Activated CD4-positive, alpha-beta T cell treated with anti-CD3 and anti-CD28 coated beads for 48 hours (primary cell): ENCODE results near the gene CAMKK1.
"Not testable (repeated sequence)": the region's sequence is repeated elsewhere in the genome, so short reads cannot be mapped to it uniquely, and the experiment has no call there.

ENCODE experiments used
- DNase-seq: peaks from one replicate; pipeline ENCODE4 v3.0.0-alpha.2; 2020

Gene CAMKK1

GRCh38 chr17:3875317-3875716 lies 17.5 kb downstream of the CAMKK1 start:
- DNase-seq: no peak

- DNase-seq: no peak
Measured at GRCh38 chr17:3873862-3874261, 19.0 kb downstream of the CAMKK1 start.

GRCh38 chr17:3870871-3871306 lies 22.0 kb downstream of the CAMKK1 start:
- no peak for DNase-seq

DNA sequence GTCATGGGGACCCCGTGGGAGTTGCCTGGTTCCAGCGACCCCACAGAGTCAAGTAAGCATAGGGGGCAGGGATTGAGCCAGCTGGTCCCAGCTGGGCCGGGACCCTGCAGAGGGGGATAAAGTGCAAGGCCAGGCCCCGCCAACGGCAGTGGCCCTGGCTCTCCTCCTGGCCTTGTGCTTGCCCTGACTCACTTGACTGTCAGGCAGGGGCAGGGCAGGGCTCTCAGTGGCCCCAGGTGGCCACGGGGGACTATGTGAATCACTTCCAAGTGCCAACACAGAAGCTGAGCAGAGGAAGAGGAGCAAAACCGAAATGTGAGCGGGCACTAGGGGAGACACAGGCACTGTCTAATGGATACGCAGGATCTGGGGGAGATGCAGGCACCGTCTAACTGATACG lies 25.2 kb downstream of the CAMKK1 start:
- DNase-seq: no peak

DNA sequence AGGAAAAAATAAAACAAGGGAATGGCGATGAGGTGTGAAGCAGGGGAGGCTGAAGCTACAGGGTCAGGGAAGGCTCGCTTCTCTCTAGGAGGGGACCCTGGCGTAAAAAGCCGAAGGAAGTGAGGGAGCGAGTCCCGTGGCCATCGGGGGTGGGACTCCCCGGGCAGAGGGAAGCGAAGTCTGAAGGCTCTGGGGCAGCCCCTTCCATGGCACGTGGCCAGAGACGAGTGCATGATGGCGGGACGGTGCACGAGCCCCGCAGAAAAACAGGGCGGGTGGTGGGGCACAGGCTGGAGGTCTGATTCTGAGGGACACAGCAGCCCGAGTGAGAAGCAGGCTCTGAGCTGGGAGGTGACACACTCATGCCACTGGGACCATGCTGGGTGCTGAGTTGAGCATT lies 25.7 kb downstream of the CAMKK1 start:
- no peak for DNase-seq

GRCh38 chr17:3866276-3866675 lies 26.6 kb downstream of the CAMKK1 start:
- no peak for DNase-seq

- DNase-seq: no peak
Measured at GRCh38 chr17:3865176-3865575, 27.7 kb downstream of the CAMKK1 start.

DNA sequence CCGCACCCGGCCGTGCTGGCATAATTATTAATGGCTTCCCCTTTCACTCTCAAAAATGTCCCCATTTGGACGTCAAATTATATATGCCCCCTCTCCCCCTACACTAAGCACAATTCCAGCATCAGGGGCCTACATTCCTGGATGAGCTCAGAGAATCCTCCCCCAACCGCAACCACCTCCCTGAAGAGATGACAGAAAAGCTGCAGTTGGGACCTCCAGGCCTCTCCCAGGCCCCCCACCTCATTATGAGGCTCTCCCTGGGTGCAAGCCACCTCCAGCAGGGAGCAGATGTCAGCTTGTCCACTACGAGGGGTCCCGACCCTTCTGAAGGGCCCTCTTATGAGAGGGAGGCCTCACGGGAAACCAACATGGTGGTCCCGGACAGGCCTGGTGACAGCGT lies 28.3 kb downstream of the CAMKK1 start:
- DNase-seq: no peak

DNA sequence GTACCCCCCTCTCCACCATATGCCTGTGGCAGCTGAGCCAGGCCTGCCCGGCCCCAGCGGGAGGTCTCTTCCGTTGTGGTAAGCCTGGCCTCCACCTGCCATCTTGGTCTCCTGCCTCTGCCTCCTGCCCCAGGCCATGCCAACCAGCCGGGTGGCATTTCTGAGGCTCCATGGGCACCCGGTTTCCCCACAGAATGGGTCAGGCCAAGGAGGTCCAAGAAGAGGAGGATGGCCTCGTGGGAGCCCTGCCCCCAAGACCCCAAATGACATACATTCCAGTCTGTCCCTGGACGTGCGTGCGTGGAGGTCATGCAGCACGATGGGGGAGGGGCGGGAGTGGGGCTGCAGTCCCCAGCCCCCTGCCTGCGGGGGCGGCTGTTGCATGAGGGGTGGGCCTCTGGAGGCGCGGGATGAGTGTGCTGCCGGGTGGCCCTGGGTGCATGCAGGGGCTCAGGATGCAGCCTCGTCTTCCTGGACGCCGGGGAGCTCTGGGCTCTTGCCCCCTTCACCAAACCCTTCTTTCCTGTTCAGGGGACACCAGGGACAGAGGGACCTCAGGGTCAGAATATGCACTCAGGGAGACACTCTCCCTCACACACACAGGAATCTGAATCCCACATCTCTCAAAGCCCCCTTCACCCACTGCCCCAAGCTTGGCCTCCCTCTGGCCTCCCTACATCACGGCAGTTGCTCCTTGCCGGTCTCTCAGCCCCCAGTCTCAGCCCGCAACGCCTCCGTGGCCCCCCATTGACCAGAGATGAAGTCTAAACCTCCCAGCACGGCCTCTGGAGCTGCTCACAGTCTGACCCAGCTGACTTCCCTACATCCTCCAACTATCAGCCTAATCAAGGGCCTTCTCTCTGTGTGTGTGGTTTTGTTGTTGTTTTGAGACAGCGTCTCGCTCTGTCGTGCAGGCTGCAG lies 30.8 kb downstream of the CAMKK1 start:
- no peak for DNase-seq

DNA sequence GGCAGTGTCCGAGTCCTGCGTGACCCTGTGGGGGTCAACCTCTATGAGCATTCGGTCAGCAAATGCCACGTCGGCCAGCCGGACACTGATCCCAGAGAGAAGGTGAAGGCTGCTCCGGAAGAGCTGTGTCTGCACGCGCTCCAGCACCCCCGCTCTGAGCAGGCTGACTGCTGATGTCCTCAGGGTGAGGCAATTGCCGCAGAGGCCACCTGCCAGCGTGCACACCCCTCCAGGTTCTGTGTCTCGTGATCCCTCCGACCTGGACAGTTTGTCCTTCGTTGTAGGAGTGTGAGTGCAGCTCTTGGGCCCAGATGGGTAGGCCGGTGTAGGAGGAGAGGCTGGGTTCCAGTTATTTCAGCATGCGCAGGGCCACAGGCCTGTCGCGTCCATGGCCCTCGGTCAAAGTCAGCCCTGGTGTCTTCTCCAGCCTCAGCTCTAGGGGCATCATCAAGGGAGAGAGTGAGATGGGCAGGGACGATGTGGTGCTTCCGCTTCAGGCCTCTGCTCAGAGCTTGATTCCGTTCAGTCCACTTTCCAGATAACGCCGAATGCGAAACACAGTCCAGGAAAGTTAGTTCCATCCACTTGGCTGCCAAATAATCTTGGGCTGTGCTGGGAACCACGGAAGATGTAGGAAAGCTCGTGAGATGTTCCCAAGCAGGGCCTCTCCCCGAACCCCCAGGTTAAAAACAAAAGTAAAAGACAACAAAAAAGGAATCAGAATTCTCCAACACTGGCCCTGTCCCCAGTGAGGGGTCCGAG lies 31.7 kb downstream of the CAMKK1 start:
- no peak for DNase-seq

DNA sequence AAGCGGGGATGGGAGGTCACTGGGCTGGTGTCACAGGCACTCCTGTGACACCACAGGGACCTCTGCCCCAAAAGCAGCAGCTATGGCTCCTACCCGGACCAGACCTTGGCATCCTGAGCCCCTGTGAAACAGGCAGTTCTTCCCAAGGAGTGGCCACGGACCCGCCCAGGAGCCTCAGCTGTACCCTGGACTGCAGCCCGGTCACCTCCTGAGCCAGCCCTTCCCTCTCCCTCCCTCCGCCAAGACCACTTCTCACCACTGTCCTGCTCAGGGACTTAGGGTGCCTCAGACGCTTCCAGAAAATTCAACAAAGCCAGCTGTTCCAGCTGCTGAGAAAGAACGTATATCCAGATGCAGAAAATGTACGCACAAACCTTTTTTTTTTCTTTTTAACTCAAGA lies 32.9 kb downstream of the CAMKK1 start:
- no peak for DNase-seq

GRCh38 chr17:3857261-3858105 lies 35.4 kb downstream of the CAMKK1 start:
- DNase-seq: no peak

- DNase-seq: not testable (repeated sequence)
Measured at GRCh38 chr17:3854204-3854603, 38.6 kb downstream of the CAMKK1 start.

- DNase-seq: no peak
Measured at GRCh38 chr17:3852561-3852960, 40.3 kb downstream of the CAMKK1 start.

GRCh38 chr17:3851461-3852100 lies 41.3 kb downstream of the CAMKK1 start:
- DNase-seq: no peak

- DNase-seq: no peak
Measured at GRCh38 chr17:3848229-3848835, 44.5 kb downstream of the CAMKK1 start.

DNA sequence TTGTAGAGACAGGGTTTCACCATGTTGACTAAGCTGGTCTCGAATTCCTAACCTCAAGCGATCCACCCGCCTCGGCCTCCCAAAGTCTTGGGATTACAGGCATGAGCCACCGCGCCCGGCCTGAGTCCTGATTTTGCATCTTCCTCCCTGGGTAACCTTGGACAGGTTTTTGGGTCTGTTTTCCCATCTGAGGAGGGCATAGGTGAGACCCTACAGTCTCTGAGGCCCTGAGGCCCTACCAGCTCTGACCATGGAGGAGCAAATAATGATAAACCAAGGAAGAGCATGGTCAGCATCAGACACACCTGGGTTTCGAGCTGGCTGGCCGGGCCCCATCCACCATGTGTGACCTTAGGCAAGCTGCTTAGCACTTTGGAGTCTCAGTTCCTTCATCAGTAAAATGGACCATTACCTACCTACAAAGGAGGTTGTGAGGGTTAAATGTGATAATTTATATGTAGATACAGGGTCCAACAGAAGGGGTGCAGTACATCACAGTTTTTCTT lies 45.6 kb downstream of the CAMKK1 start:
- no peak for DNase-seq

DNA sequence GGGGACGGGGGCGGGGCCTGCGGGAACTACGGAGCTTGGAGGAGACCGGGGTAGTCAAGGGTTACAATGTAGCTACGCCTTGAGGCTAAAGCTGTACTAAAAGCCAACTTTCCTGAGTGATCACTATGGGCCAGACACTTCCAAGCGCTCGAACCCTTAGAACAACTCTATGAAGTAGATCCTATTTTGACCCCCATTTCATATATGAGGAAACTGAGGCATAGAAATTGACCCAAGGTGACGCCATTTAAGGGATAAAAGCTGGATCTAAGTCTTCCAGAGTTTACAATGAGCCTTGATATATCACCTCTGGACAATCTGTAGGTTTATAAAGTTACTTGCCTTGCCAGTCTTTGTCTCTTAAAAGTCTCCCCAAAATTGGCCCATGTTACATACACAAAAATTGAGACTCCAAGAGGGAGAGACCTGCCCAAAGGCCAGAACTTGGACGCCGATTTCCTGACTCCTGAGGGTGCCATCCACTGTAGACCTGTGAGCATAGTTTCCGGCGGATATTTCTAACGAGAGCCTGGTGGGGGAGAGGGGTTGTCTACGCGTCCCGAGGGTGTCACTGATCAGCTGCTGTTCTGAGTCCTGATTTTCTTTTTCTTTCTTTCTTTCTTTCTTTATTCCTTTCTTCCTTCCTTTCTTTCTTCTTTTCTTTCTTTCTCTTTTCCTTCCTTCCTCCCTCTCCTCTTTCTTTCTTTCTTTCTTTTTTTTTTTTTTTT lies 46.3 kb downstream of the CAMKK1 start:
- DNase-seq: no peak

DNA sequence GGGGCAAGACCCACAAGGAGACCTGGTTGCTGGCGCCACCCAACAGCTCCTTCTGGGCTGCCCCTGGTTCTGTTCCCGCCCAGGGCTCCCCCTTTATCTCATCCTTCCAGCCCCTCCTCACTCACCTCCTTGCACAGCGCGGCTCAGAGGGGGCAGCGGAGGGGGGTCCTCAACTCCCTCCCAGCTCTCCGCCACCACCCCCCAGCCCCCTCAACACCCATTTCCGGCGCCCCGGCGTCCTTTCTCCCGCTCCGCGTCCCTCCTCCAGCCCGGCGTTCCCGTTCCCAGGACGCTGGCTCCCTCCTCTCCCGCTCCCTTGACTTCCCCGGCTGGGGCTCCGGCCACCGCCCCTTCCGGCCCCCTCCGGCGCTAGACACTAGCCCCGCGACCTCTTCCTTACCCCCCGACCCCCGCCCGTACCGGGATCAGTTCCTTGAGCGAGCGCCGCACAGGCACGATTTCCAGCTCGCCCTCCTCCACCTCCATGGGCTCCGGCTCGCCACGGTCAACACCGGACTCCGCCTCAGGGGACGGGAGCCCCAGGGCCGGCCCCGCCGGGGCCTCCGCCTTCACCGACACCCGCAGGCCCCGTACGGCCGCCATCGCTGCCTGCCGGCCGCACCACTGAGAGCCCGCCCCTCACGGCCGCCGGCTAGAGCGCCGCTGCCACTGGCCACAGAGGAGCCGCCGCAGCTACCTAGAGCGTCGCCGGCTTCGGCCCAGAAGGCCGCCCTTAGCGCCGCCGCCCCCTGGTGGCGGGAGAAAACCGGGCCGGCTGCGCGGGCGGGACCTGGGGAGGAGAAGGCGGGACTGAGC lies 47.0 kb downstream of the CAMKK1 start, which contains the start of gene NCBP3:
NCBP3 (minus strand) TSS at position 626 of the 816 bp plus-strand sequence; CDS start at position 603, 23 bp downstream.
- peak; percentile 93 for DNase-seq

DNA sequence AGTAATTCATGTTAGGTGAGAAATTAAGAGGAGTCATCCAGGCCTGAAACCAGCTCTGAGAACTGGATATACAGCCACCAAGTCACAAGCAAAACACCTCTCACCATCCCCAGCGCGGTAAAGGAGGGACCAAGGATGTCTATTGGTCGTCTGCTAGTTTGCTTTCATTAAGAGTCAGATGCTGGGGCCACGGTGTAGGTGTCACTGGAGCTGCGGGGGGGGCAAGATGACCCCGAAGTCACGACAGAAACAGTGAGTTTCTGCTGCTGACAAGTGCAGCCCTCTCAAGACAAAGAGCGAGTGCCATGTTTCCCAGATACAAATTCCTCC lies 47.6 kb downstream of the CAMKK1 start:
- DNase-seq: peak; percentile 69
